Calu3 (cell line): ENCODE results near the gene B9D2. TPM values are rescaled to one million over a fixed set of nuclear protein-coding genes. Genes with fewer than 3 reads are reported as not detected.

Source experiments
- BruUV-seq: library from RNA; stranded (reverse); fragments of 400-500 nt; replicated peaks from 2 replicates; lab custom pipeline; 2021; lab: Mats Ljungman, UMichigan
- CTCF ChIA-PET: fragments of 300-600 bp; sonication (Branson Sonifier 250); formaldehyde crosslinking; loops from one replicate; lab custom pipeline; 2022; ENCODE audit warnings: antibody characterized with exemption; lab: Charles Lee
- DNase-seq: peaks from one replicate; pipeline ENCODE4 v3.0.0; 2022
- H3K27ac Mint-ChIP-seq: one replicate; pipeline ENCODE4 v1.8.0; 2022; ENCODE audit warnings: mixed read lengths; ENCODE audit not compliant: unreplicated experiment
- H3K27me3 Mint-ChIP-seq: one replicate; pipeline ENCODE4 v1.8.0; 2022; ENCODE audit warnings: mixed read lengths; ENCODE audit not compliant: unreplicated experiment
- H3K36me3 Mint-ChIP-seq: one replicate; pipeline ENCODE4 v1.8.0; 2022; ENCODE audit warnings: mild to moderate bottlenecking, moderate library complexity, mixed read lengths; ENCODE audit not compliant: insufficient read depth, unreplicated experiment
- H3K4me1 Mint-ChIP-seq: one replicate; pipeline ENCODE4 v1.8.0; 2022; ENCODE audit warnings: mild to moderate bottlenecking, low read depth, mixed read lengths; ENCODE audit not compliant: unreplicated experiment
- H3K4me3 Mint-ChIP-seq: one replicate; pipeline ENCODE4 v1.8.0; 2022; ENCODE audit warnings: mild to moderate bottlenecking, low read depth, moderate library complexity, mixed read lengths; ENCODE audit not compliant: unreplicated experiment
- H3K9me3 Mint-ChIP-seq: one replicate; pipeline ENCODE4 v1.8.0; 2022; ENCODE audit warnings: low read depth, mixed read lengths; ENCODE audit not compliant: unreplicated experiment
- CTCF ChIP-seq: fragments of 200-600 bp; IDR thresholded peaks from one replicate; pipeline ENCODE4 v1.8.0; 2022; ENCODE audit warnings: antibody characterized with exemption; ENCODE audit not compliant: unreplicated experiment
- intact Hi-C: fragments of 100-400 bp; cut with micrococcal nuclease; formaldehyde crosslinking; loops from one replicate; pipeline ENCODE4 v1.10.0; 2022; ENCODE audit not compliant: unreplicated experiment
- total RNA-seq: library from RNA; stranded (reverse); gene quantifications from 2 replicates; pipeline ENCODE4 v1.2.3, GENCODE V29; 2022

B9D2 gene
- total RNA-seq, 1 experiment from 2014 or later, result 6.4 TPM

DNA sequence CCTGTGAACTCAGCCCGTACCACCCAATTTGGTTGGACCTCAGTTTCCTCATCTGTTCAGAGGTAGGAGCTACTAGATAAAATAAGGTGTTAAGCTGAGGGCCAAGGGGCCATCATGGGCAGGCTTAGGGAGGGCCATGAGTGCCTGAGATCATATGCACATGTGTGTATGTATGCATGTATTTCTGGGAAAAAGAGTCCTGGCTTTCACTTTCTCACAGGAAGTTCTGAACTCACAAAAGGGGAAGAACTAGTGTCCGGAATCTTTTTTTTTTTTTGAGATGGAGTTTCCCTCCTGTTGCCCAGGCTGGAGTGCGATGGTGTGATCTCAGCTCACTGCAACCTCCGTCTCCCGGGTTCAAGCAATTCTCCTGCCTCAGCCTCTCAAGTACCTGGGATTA is 29.2 kb downstream of the B9D2 start:
- intact Hi-C loops, result no loop called here
- CTCF ChIA-PET, result no interaction called here
- H3K36me3 Mint-ChIP-seq, result peaks cover 10% of the 10 kb centered on the region
- H3K9me3 Mint-ChIP-seq, result no peaks in the 10 kb centered on the region
- H3K27ac Mint-ChIP-seq, result no peak overlapping the region
- H3K27me3 Mint-ChIP-seq, result no peaks in the 10 kb centered on the region
- H3K4me1 Mint-ChIP-seq, result no peaks in the 10 kb centered on the region
- DNase-seq, result no peak
- TF ChIP-seq CTCF, result no peak
- H3K4me3 Mint-ChIP-seq, result no peak overlapping the region
- BruUV-seq, result no TSS peak

GRCh38 chr19:41332468-41332867 is 31.5 kb downstream of the B9D2 start:
- Mint-ChIP-seq H3K9me3 (no peaks in the 10 kb centered on the region), H3K4me3 (no peak overlapping the region)
- CTCF ChIA-PET, result no interaction called here

GRCh38 chr19:41332000-41332399 is 31.9 kb downstream of the B9D2 start:
- peaks cover 30% of the 10 kb centered on the region for H3K36me3 Mint-ChIP-seq
- H3K4me3 Mint-ChIP-seq, result no peak overlapping the region
- intact Hi-C loops, result no loop called here
- DNase-seq, result no peak
- no peaks in the 10 kb centered on the region for H3K27me3 Mint-ChIP-seq
- peaks cover 4% of the 10 kb centered on the region for H3K4me1 Mint-ChIP-seq
- no peak for TF ChIP-seq CTCF
- no peak overlapping the region for H3K27ac Mint-ChIP-seq
- CTCF ChIA-PET, result no interaction called here
- BruUV-seq, result no TSS peak
- H3K9me3 Mint-ChIP-seq, result no peaks in the 10 kb centered on the region

More at GRCh38 chr19:41332468-41332867, 31.5 kb downstream of the B9D2 start:
- Mint-ChIP-seq H3K4me1 (no peaks in the 10 kb centered on the region), H3K27ac (no peak overlapping the region), H3K36me3 (peaks cover 27% of the 10 kb centered on the region), H3K27me3 (no peaks in the 10 kb centered on the region)
- no peak for TF ChIP-seq CTCF
- DNase-seq, result no peak
- no TSS peak for BruUV-seq
- intact Hi-C loops, result no loop called here

DNA sequence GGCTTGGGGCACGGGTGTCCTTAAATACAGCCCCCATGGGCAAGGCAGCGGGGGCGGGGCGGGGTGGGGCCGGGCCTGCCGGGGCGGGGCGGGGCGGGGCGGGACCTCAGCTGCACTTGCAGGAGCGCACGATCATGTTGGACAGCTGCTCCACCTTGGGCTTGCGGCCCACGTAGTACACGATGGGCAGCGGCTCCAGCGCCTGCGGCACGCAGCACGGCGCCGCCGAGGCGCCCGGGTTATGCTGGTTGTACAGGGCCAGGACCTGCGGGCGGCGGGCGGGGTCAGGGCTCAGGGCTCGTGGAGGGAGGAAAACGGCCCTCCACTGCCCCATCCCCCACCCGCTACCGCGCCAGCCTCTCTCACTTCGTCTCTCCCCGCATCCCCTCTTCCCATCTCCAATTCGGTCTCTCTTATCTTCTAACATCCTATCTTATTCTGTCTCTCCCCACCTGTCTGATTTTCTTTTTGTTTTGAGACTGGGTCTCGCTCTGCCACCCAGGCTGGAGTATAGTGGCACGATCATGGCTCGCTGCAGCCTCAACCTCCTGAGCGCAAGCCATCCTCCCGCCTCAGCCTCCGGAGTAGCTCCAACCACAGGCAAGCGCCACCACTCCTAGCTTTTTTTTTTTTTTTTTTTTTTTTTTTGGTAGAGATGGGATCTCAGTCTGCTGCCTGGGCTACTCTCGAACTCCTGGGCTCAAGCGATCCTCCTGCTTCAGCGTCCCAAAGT is 32.8 kb downstream of the B9D2 start:
- Mint-ChIP-seq H3K27ac (no peak overlapping the region), H3K4me3 (no peak overlapping the region), H3K27me3 (no peaks in the 10 kb centered on the region), H3K4me1 (peaks cover 13% of the 10 kb centered on the region), H3K36me3 (peaks cover 39% of the 10 kb centered on the region), H3K9me3 (no peaks in the 10 kb centered on the region)
- BruUV-seq, result no TSS peak
- intact Hi-C loops, result no loop called here
- no peak for TF ChIP-seq CTCF
- DNase-seq, result no peak
- CTCF ChIA-PET, result interaction anchor here (0.7 kb wide), 1 partner anchor 13 kb away, joined by 3 read pairs; no protein-coding TSS in a partner anchor
